GM19099 (cell line): ENCODE data around the gene TAOK1.

Source experiments
- POLR2A ChIP-seq: IDR thresholded peaks from 3 replicates; pipeline ENCODE4 v1.6.1; 2011; ENCODE audit warnings: low read depth; ENCODE audit not compliant: insufficient read length; ENCODE audit errors: extremely low read depth

Gene TAOK1

GRCh38 chr17:29596811-29597210, 206.6 kb downstream of the TAOK1 start:
- no peak for TF ChIP-seq POLR2A

GRCh38 chr17:29597361-29598172, 207.4 kb downstream of the TAOK1 start:
- TF ChIP-seq POLR2A, result no peak
